ENCODE data around the gene PAOX.

DNA sequence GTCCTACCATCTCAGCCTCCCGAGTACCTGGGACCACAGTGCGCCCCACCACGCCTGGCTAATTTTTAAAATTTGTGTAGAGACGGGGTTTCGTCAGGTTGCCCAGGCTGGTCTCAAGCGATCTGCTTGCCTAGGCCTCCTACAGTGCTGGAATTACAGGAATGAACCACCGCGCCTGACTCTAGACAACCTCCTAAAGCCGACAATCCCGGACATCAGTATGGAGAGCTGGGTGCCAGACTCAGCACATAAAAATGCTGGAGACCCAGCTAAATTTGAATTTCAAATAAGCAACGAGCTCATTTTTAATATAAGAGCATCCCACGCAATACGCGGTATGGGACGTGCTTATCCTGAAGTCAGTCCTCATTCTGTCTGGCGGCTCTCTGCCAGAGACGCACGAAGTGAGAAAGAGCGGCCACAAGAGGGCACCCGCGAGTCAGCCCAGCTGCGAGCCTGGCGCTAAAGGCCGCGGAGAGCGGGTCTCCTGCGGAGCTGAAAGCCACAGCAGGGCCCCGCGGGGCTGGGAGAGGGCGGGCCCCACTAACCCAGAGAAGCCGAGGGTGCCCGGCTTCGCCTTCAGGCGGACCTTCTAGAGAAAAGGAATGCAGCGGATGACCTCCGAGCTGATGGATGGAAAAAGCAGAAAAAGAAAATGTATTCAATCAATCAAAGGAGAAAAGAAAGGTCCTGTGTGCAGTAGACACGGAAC is 49.4 kb upstream of the PAOX start:
- TF ChIP-seq, protein P1, sequence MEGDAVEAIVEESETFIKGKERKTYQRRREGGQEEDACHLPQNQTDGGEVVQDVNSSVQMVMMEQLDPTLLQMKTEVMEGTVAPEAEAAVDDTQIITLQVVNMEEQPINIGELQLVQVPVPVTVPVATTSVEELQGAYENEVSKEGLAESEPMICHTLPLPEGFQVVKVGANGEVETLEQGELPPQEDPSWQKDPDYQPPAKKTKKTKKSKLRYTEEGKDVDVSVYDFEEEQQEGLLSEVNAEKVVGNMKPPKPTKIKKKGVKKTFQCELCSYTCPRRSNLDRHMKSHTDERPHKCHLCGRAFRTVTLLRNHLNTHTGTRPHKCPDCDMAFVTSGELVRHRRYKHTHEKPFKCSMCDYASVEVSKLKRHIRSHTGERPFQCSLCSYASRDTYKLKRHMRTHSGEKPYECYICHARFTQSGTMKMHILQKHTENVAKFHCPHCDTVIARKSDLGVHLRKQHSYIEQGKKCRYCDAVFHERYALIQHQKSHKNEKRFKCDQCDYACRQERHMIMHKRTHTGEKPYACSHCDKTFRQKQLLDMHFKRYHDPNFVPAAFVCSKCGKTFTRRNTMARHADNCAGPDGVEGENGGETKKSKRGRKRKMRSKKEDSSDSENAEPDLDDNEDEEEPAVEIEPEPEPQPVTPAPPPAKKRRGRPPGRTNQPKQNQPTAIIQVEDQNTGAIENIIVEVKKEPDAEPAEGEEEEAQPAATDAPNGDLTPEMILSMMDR (IDR thresholded peaks at IDR 0.05) = peak; percentile 97
- TF ChIP-seq EZH2 (IDR thresholded peaks at IDR 0.05; ENCODE audit: borderline replicate concordance, insufficient read depth, low read depth, low read length, poor library complexity, severe bottlenecking) = no peak
